Stimulated activated CD8-positive, alpha-beta memory T cell treated with anti-CD3 and anti-CD28 coated beads, Interleukin-4, amount 100 ng/mL, for 4 hours (primary cell): ENCODE measurements around the gene NPAS2.

Source experiments
- DNase-seq, 2 donors: peaks; one replicate each; pipeline ENCODE4 v3.0.0-alpha.2; 2020; ENCODE audit warnings: low read depth in 2 of 2, low spot score in 1 of 2

NPAS2 gene, protein sequence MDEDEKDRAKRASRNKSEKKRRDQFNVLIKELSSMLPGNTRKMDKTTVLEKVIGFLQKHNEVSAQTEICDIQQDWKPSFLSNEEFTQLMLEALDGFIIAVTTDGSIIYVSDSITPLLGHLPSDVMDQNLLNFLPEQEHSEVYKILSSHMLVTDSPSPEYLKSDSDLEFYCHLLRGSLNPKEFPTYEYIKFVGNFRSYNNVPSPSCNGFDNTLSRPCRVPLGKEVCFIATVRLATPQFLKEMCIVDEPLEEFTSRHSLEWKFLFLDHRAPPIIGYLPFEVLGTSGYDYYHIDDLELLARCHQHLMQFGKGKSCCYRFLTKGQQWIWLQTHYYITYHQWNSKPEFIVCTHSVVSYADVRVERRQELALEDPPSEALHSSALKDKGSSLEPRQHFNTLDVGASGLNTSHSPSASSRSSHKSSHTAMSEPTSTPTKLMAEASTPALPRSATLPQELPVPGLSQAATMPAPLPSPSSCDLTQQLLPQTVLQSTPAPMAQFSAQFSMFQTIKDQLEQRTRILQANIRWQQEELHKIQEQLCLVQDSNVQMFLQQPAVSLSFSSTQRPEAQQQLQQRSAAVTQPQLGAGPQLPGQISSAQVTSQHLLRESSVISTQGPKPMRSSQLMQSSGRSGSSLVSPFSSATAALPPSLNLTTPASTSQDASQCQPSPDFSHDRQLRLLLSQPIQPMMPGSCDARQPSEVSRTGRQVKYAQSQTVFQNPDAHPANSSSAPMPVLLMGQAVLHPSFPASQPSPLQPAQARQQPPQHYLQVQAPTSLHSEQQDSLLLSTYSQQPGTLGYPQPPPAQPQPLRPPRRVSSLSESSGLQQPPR

DNA sequence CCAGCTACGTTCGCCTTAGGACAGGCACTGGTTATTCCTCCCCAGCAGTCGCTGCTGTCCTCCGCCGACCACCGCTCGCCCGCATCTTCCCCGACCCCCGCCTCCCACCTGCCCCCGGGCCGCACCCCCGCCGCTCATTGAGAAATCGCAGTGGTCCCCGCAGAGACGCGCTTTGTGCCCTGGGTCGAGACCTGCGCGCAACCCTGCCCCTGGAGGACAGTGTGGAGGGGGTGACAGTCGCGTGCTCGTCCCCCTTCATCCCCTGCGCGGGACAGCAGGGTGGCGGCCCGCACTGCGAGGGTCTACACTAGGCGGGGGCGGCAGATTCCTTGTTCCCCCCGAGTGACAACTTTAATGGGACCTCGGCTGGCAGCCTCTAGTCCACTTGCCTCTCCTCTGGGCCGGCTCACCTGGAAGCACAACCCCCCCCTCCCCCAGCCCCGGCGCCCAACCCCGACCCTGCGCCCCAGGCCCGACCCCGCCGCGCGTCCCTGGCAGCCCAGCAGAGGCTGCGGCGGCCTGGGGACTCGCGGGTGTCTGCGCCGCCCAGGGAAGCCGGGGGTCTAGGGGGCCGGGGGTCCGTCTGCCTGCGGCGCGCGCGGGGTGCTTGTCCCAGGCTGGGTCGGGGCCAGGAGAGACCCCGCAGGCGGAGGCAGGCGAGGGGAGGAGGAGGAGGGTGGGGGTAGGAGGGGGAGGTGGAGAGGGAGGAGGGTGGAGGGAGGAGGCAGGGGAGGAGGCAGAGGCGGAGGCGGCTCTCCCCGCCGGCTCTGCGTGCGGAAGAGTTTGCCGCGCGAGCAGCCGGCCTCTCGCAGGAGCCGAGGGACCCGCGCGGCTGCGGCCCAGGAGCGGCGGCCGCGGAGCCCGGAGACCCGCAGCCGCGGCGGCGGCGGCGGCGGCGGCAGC lies at the start of gene NPAS2:
Gene NPAS2, plus strand, starts transcription at position 770 of the 903 bp plus-strand sequence. CDS start 84,616 bp downstream, outside the sequence.
- no peak for DNase-seq

DNA sequence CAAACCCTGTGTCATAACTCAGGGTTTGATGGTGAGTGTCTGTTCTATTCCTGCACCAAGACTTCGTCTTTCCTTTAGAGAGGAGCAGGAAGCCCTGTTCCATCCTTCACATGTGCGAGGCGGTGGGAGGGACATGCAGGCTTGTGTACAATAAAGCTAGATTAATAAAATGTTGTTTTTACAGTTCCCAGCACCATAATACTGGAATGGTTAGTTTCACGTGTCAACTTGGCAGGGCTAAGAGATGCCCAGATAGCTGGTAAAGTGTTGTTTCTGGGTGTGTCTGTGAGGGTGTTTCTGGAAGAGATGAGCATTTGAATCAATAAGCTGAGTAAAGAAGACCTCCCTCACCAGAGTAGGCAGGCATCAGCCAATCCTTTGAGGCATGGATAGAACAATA lies 48.8 kb upstream of the NPAS2 start:
- DNase-seq: no peak

DNA sequence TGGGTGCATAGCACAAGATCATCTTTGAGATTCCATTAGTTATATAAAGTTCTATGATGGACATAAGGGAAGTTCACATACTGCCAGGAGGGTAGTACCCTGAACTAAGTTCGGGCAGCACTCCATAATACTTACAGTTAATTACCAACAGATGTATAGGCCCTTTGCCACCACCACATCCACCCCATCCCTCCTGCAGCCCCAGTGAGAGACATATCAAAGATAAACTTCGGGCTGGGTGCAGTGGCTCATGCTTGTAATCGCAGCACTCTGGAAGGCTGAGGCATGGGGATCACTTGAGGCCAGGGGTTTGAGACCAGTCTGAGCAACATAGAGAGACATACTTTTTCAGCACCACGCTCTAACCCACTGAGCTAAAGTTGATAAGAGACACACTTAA lies 46.4 kb upstream of the NPAS2 start:
- DNase-seq: no peak

DNA sequence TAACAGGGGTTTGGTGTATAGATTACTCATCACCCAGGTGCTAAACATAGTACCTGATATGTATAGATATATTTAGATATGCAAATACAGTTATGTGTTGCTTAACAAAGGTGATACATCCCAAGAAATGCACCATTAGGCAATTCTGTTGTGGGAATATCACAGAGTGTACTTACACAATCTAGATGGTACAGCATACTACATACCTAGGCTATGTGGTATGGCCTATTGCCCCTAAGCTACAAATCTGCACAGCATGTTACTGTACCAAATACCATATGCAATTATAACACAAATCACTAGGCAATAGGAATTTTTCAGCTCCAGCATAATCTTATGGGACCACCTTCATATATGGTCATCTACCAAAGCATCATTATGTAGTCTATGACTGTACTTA lies 43.5 kb upstream of the NPAS2 start:
- DNase-seq: no peak

DNA sequence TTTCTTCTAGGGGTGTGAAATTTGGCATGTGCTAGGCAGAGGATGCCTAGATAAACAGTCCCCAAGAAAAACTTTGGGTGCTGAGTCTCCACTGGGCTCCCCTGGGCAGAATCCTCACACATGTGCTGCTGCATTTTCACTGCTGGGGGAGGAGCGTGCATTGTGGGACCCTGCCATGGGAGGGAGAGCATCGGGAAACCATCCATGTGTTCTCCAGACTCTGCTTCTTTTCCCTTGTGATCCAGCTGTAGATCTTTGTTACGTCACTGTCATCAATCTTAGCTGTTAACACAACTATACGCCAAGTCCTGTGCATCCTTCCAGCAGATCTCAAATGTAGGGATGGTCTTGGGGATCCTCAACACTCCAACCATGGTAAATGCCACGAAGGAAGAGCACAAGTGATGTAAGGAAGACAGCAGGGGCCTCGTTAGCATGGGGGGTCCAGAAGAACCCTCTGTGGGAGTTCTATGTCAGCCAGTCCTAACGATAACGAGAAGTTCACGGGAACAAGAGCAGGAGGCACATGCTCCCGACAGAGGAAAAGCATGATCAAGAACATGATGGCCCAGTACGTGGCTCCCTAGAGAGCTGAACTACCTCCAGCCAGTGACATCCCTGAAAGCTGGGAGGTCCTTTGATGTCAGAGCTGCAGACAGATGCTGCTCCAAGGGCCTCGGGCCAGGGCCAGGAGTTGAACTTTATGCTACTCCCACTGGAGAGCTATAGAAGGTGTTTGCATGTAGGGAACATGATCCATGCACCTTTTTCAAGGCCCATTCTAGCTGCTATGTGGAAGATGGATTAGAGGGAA lies 41.1 kb upstream of the NPAS2 start:
- no peak for DNase-seq

DNA sequence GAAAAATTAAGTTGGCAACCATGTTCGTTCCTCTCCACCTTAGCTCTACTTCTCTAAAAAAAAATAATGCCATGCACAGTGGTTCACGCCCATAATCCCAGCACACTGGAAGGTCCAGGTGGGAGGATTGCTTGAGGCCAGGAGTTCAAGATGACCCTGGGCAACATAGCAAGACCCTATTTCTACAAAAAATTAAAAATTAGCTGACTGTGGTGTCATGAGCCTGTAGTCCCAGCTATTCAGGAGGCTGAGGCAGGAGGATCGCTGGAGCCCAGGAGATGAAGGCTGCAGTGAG lies 40.1 kb upstream of the NPAS2 start:
- DNase-seq: no peak

DNA sequence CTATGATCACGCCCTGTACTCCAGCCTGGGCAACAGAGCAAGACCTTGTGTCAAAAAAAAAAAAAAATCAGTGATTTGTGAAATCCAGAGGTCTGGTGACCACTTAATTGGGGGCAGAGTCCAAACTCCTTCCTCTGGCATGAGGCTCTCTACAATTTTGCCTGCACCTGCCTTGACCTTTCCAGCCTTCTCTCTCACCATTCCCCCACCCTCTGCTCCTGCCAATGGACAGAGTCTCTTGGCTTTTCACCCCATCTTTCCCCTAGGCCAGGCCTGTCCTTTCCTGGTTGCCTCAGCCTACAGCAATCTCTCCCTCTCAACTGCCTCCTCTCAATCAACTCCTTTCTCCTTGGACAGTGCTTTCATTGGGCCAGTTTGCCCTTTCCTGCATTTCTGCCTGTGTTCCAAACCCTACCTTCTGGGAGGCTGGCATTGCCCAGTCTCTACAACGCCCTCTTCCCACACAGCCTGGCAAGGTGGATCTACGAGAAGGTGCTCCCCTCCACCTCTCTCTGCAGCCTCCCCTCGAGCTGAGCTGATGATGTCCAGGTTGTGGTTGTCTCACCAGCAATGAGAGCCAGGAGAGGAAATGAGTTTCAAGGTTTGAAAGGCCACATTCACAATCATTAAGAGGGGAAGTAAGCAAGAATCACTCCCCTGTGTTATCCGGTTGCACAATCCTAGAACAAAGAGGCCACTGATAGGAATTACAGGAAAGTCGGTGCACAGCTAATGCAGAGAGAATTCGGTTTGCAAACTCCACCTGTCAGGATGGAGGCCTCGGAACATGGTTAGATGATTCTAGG lies 39.5 kb upstream of the NPAS2 start:
- DNase-seq: no peak

DNA sequence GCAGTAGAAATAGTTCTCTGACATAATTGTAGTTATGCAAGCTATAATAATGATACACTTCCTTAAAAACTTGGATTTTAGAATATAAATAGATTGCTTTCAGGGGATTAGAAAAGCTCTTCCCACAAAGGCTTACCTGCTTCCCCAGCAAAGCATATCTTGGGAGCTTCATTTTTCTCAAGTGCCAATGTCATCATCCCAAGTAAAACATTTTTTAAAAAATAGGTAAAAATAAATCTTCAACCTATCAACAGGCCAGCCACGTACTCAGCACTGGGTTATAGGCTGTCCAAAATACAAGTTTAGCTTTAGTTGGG lies 39.0 kb upstream of the NPAS2 start:
- no peak for DNase-seq

DNA sequence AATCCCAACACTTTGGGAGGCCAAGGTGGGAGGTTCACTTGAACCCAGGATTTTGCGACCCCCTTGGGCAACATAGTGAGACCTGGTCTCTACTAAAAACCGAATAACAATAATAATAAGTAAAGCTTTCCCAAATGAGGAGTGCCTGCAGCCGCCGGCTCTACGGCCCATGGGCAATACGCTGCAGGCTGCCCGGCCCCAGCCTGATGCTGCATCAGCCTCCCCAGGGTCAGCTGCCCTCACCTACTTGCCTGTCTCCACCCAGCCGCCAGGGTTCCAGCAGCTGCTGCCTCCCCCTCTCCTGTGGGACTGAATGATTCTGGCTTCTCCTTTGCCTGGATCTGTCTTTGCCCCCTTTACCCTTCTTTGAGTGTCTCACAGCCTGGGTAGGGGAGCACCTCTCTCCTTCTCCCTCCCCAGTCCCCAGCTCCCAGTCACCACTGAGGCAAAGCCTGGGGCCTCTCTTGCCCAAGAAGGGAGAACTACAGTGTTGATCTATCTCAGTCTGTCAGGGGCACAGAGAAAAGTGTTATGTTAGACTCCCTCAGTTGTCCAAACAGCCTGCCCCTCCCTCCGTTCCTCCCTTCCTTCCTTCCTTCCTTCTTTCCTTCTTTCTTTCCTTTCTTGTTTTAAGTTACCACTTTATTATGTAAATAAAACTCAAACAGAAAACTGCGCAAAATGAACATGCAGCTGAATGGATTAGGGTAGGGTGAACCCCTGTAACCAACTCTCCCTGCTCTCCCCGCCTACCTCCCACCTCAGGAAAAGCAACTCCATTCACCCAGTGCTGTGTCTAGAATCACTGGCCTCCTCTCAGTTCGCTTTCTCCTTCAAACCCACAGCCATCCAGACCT lies 38.2 kb upstream of the NPAS2 start:
- no peak for DNase-seq

DNA sequence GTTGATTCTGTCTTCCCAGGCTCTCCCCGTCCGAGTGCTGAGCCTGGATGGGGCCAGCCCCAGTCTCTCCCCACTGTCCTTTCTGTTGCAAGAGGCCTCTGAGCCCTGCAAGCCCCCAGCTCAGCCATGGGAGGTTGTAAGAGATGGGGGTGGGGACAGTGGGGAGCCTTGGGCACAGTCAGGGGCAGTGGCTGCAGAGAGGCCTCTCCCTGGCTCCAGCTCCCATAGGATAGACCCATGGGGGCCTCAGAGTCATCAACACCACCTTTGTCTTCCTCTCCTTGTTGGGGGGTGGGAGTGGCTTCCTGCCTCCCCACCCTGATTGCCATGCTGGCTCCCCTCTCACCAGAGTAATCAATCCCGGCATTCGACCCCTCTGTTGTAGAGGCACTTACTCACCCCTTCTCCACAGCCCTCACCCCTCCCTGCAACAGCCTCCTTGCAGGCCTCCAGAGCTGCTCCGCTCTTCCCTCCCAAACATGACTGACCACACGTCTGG lies 37.5 kb upstream of the NPAS2 start:
- DNase-seq: no peak

DNA sequence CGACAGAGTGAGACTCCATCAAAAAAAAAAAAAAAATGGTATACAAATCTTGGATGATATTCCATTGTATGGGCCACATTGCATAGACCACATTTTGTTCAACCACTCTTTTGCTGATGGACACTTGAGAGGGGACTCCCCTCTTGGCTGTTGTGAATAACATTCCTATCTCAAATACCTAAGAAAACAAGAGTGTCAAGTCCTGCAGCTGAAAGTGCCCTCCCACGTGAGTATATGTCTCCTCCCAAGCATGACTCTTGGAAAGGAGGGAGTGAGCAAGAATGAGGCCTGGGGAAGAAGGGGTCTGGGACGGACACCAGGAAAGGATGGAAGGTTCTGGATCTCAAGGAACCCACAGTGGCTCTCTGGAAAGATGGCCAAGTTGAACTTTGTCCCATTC lies 36.0 kb upstream of the NPAS2 start:
- DNase-seq: no peak

DNA sequence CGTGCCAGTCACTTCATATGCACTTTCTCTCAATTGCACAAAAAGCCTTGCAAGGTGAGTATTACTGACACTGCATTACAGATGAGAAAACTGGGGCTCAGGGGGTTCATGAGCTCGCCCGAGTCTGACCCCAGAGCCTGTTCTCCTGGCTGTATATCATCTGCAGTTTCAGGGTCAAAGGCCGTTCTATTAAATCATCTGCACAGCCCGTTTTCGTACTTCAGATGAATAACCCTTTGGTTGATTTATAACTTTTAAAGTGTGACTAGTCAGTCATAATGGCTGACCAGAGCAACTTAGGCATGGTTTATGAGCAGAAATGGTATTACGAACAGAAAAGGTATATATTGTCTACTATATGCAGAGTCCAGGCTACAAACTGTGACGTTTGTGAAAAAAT lies 35.3 kb upstream of the NPAS2 start:
- DNase-seq: no peak

DNA sequence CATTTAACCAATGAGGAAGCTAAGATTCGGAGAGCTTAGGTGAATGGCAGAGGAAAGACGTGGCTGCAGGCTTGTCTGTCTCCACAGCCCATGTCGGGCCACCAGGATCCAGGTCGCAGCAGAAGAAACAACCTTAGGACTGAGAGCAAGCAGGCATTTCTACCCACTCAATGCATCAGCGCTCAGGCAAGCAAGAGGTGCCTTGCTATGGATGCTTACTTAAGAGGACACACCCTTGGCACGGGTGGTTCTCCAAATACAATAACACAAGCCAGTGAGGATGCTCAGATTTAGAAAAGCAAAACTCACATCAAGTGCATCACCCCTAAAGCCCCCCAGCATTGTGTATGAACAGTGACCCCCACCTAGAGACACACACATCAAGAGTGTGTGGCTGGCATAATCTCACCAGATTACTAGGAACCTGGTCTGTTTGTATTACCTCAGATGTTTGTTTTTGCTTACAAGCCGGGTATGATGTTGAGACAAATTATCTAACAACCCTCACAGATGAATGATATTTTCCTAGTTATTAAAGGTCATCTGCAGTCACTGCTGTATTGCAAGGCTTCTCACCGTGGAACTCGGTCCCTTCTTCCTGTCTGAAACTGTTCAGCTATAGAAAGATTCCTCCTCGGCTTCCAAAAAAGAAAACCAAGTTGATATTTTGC lies 34.2 kb upstream of the NPAS2 start:
- DNase-seq: no peak

DNA sequence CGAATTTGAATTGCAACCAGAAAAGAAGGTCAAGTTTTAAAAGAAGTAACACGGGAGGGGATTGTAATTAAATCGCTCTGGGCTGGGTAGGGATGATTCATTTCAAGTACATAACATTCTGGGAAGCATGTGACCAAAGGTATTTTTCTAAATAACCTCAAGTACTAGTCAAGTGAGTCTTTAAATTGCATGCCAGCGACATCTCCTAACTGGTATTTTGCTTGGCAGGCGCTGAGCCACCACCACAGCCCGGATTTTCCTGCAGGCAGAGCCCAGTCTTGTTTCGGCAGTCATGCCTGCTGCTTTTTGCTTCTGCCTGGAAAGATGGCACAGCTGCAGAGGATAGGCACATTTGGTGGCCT lies 33.7 kb upstream of the NPAS2 start:
- no peak for DNase-seq

DNA sequence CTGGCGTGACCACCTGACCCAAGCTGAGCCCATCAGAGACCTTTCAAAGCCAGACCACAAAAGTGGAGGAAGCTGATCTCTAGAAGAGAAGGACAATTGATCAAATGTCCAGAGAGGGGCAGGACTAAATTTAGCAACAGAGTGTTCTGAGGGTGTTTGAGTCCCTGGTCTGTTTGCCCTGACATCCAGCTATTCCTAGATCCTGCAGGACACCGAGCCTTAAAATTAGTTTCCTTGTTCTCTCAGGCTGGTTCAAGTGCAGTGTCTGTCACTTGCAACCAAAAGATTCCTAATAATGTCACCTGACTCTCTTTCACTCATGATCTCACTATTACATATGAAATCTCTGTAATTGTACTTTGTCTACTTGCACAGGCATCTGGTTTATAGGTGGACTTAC lies 33.0 kb upstream of the NPAS2 start:
- no peak for DNase-seq

DNA sequence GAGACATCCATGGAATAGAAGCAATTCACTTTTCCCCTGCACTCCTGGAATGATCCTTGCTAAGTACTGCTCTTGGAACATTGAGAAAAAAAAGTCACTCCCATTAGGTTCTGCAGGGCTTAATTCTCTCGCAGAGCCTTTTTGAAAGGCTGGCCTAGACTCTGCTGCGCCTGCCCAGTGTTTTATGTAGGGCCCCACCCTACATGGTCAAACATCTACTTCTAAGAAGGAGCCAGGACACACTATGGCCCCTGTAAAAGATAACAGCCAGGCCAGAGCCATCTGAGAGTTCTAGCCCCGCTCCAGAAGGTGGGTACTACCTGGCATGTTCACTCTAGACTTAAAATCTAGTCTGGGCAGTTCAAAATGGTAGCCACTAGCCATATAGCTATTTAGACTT lies 30.6 kb upstream of the NPAS2 start:
- no peak for DNase-seq

DNA sequence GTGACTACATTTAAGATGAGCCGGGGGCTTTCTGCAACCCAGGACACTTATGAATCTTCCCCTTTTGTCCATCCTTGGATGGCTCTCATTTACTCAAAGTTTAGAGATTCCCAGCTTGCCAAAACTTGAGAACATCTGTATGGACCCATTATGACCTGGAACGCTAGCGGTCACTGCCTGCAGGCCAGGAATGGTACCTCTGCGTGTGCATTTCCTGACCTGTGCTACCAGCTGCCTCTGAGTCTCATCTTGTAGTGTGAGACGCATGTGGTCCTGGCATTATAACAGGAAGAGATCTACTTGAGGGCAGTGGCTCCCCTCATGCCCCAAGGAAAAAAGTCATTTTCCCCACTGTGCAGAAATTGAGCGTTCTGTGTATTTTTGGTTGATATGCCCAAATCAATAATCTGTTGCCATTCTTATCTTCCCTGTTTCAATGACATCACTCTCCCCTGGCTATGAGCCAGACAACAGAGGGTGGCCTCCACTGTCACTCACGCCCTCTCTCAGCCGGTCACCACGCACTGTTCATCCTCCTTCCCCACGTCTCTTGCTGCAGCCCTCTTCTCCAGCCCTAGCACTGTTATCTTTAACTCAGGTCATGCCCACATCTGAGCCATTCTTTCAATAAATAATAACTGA lies 28.5 kb upstream of the NPAS2 start:
- no peak for DNase-seq

DNA sequence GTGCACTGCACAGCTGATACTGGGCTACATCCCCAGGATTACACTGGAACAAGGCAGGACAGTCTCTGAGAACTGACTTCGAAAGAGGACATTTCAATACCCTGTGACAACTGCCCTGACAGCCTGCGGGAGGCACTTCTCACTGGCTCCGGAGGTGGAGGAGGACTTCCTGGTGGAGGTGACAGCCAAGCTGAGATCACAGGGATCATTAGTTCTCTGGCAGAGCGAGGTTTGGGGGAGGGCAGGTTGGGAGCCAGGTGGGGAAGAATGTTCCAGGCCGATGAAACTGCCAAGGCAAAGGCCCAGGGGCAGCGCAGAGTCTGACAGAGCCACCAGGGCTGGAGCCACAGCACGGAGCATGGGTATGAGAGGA lies 28.0 kb upstream of the NPAS2 start:
- DNase-seq: no peak
